Measurements from ENCODE around the gene MAP7D3. TPM values are rescaled to one million over a fixed set of nuclear protein-coding genes. Genes with fewer than 3 reads are reported as not detected.
A peak's percentile ranks its signal among the peaks of the same experiment; 100 is the strongest.
"Not testable (repeated sequence)": the region's sequence is repeated elsewhere in the genome, so short reads cannot be mapped to it uniquely, and the experiment has no call there.

Gene MAP7D3
- total and polyA plus RNA-seq, 2 donors = 10.8 to 15.9 TPM

- no peak overlapping the region for H3K4me3 ChIP-seq (ENCODE audit: low read depth, low read length)
- 18% methylated on average over 2 of the region's 2 CpGs for WGBS
- no peaks in the 10 kb centered on the region for H3K4me1 ChIP-seq (ENCODE audit: insufficient read depth)
- DNase-seq (ENCODE audit: extremely low spot score) = no peak
- no peaks in the 10 kb centered on the region for H3K36me3 ChIP-seq (ENCODE audit: insufficient read depth)
- no peak overlapping the region for H3K27ac ChIP-seq (ENCODE audit: low read depth)
Observed at GRCh38 chrX:136176399-136176825, 74.8 kb downstream of the MAP7D3 start.

GRCh38 chrX:136171420-136171819 lies 79.8 kb downstream of the MAP7D3 start:
- no peak for DNase-seq (ENCODE audit: extremely low spot score)
- Histone ChIP-seq H3K4me3 (ENCODE audit: low read depth, low read length) (no peak overlapping the region), H3K4me1 (ENCODE audit: insufficient read depth) (no peaks in the 10 kb centered on the region), H3K27ac (ENCODE audit: low read depth) (no peak overlapping the region), H3K36me3 (ENCODE audit: insufficient read depth) (no peaks in the 10 kb centered on the region)
- WGBS = 29% methylated on average over 1 of the region's 1 CpG

- DNase-seq (ENCODE audit: extremely low spot score) = no peak
- H3K4me1 ChIP-seq (ENCODE audit: insufficient read depth) = no peaks in the 10 kb centered on the region
- H3K4me3 ChIP-seq (ENCODE audit: low read depth, low read length) = no peak overlapping the region
- H3K27ac ChIP-seq (ENCODE audit: low read depth) = peak overlapping the region; percentile 23
- 41% methylated on average over 9 of the region's 9 CpGs for WGBS
- H3K36me3 ChIP-seq (ENCODE audit: insufficient read depth) = no peaks in the 10 kb centered on the region
Observed at GRCh38 chrX:136170139-136170800, 80.9 kb downstream of the MAP7D3 start.

- Histone ChIP-seq H3K36me3 (ENCODE audit: insufficient read depth) (no peaks in the 10 kb centered on the region), H3K27ac (ENCODE audit: low read depth) (peak overlapping the region; percentile 38), H3K4me1 (ENCODE audit: insufficient read depth) (no peaks in the 10 kb centered on the region), H3K4me3 (ENCODE audit: low read depth, low read length) (no peak overlapping the region)
- 15% methylated on average over 17 of the region's 17 CpGs for WGBS
- peak; percentile 67 for DNase-seq (ENCODE audit: extremely low spot score)
Observed at GRCh38 chrX:136168929-136169735, 82.1 kb downstream of the MAP7D3 start.

GRCh38 chrX:136167989-136168388 lies 83.2 kb downstream of the MAP7D3 start:
- H3K4me3 ChIP-seq (ENCODE audit: low read depth, low read length); H3K4me1 ChIP-seq (ENCODE audit: insufficient read depth); H3K36me3 ChIP-seq (ENCODE audit: insufficient read depth); H3K27ac ChIP-seq (ENCODE audit: low read depth); DNase-seq (ENCODE audit: extremely low spot score): not testable (repeated sequence)
- 57% methylated on average over 6 of the region's 6 CpGs for WGBS

GRCh38 chrX:136166221-136166855 lies 84.9 kb downstream of the MAP7D3 start:
- H3K27ac ChIP-seq (ENCODE audit: low read depth) = no peak overlapping the region
- 58% methylated on average over 8 of the region's 8 CpGs for WGBS
- no peak overlapping the region for H3K4me3 ChIP-seq (ENCODE audit: low read depth, low read length)
- no peaks in the 10 kb centered on the region for H3K36me3 ChIP-seq (ENCODE audit: insufficient read depth)
- no peak for DNase-seq (ENCODE audit: extremely low spot score)
- H3K4me1 ChIP-seq (ENCODE audit: insufficient read depth) = no peaks in the 10 kb centered on the region

GRCh38 chrX:136165406-136165805 lies 85.8 kb downstream of the MAP7D3 start:
- no peak overlapping the region for H3K27ac ChIP-seq (ENCODE audit: low read depth)
- WGBS = 65% methylated on average over 3 of the region's 3 CpGs
- no peak for DNase-seq (ENCODE audit: extremely low spot score)
- no peaks in the 10 kb centered on the region for H3K36me3 ChIP-seq (ENCODE audit: insufficient read depth)
- H3K4me3 ChIP-seq (ENCODE audit: low read depth, low read length) = no peak overlapping the region
- H3K4me1 ChIP-seq (ENCODE audit: insufficient read depth) = no peaks in the 10 kb centered on the region

GRCh38 chrX:136163689-136164088 lies 87.5 kb downstream of the MAP7D3 start:
- Histone ChIP-seq H3K27ac (ENCODE audit: low read depth) (no peak overlapping the region), H3K4me3 (ENCODE audit: low read depth, low read length) (no peak overlapping the region), H3K4me1 (ENCODE audit: insufficient read depth) (no peaks in the 10 kb centered on the region), H3K36me3 (ENCODE audit: insufficient read depth) (no peaks in the 10 kb centered on the region)
- WGBS = 86% methylated on average over 1 of the region's 1 CpG
- DNase-seq (ENCODE audit: extremely low spot score) = no peak

Other genes with a start within 250 kb of the MAP7D3 start
- gene FHL1, start 103.9 kb downstream of the MAP7D3 start, total RNA-seq = 578 TPM
- gene FHL1, start 103.9 kb downstream of the MAP7D3 start, polyA plus RNA-seq = 736 TPM
- gene ADGRG4, start 49.6 kb upstream of the MAP7D3 start, total RNA-seq = not detected
- gene ADGRG4, start 49.6 kb upstream of the MAP7D3 start, polyA plus RNA-seq = 0.09 TPM
- not detected for gene BRS3, start 236.5 kb upstream of the MAP7D3 start, total RNA-seq
- gene BRS3, start 236.5 kb upstream of the MAP7D3 start, polyA plus RNA-seq = 0.10 TPM
- 52.5 TPM for gene HTATSF1, start 246.2 kb upstream of the MAP7D3 start, total RNA-seq
- gene HTATSF1, start 246.2 kb upstream of the MAP7D3 start, polyA plus RNA-seq = 49.5 TPM

All from urinary bladder (tissue), 4 donors.